ENCODE measurements around the gene OTX1. TPM values are rescaled to one million over a fixed set of nuclear protein-coding genes. Genes with fewer than 3 reads are reported as not detected.
"Not testable (repeated sequence)": the region's sequence is repeated elsewhere in the genome, so short reads cannot be mapped to it uniquely, and the experiment has no call there.

Gene OTX1
- polyA plus RNA-seq, 1 of the 3 experiments (the other 2 are of a cell fraction), result 0.20 TPM

DNA sequence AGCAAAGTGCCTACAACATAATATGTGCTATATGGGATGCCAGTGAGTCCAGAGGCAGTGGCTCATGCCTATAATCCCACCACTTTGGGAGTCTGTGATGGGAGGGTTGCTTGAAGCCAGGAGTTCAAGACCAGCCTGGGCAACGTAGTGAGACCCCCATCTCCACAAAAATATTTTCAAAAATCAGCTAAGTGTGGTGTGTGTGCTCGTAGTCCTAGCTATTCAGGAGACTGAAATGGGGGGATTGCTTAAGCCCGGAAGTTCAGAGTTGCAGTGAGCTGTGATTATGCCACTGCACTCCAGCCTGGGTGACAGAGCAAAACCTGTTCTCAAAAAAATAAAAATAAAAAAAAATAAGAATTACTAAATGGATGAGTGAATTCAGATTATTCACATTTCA lies 23.4 kb downstream of the OTX1 start:
- TF ChIP-seq RXRA (IDR thresholded peaks at IDR 0.05; ENCODE audit: borderline replicate concordance, low read depth), result no peak
- no peak for TF ChIP-seq TCF12 (IDR thresholded peaks at IDR 0.05)
- TF ChIP-seq MEF2A (IDR thresholded peaks at IDR 0.05; ENCODE audit: borderline replicate concordance, low read depth), result no peak
- no peak for TF ChIP-seq NRF1 (IDR thresholded peaks at IDR 0.05; ENCODE audit: low read depth, low read length)
- no peak for TF ChIP-seq PBX3 (IDR thresholded peaks at IDR 0.05)
- no peak for TF ChIP-seq SMC3 (IDR thresholded peaks at IDR 0.05; ENCODE audit: low read depth, low read length)
- no peak for TF ChIP-seq ZBTB33 (IDR thresholded peaks at IDR 0.05; ENCODE audit: borderline replicate concordance, low read depth)
- TF ChIP-seq MXI1 (IDR thresholded peaks at IDR 0.05; ENCODE audit: low read depth, low read length), result no peak
- TF ChIP-seq, protein P1, sequence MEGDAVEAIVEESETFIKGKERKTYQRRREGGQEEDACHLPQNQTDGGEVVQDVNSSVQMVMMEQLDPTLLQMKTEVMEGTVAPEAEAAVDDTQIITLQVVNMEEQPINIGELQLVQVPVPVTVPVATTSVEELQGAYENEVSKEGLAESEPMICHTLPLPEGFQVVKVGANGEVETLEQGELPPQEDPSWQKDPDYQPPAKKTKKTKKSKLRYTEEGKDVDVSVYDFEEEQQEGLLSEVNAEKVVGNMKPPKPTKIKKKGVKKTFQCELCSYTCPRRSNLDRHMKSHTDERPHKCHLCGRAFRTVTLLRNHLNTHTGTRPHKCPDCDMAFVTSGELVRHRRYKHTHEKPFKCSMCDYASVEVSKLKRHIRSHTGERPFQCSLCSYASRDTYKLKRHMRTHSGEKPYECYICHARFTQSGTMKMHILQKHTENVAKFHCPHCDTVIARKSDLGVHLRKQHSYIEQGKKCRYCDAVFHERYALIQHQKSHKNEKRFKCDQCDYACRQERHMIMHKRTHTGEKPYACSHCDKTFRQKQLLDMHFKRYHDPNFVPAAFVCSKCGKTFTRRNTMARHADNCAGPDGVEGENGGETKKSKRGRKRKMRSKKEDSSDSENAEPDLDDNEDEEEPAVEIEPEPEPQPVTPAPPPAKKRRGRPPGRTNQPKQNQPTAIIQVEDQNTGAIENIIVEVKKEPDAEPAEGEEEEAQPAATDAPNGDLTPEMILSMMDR (IDR thresholded peaks at IDR 0.05), result no peak
- no peak for TF ChIP-seq FOXM1 (IDR thresholded peaks at IDR 0.05; ENCODE audit: low read depth)
- no peak for TF ChIP-seq POLR2AphosphoS5 (IDR thresholded peaks at IDR 0.05; ENCODE audit: low read depth, low read length)
- Histone ChIP-seq H3K36me3 (replicated peaks in 1 of 2; ENCODE audit: control insufficient read depth in 1 of 2, insufficient read depth in 2 of 2, low read length in 1 of 2) (no peaks in the 10 kb centered on the region), H4K20me1 (ENCODE audit: insufficient read depth) (no peaks in the 10 kb centered on the region), H3K4me2 (no peak overlapping the region), H3K4me3 (ENCODE audit: low read depth in 2 of 2, low read length in 1 of 2) (no peak overlapping the region), H3K9me2 (no peaks in the 10 kb centered on the region), H2AFZ (ENCODE audit: low read depth) (no peak overlapping the region), H3K79me2 (ENCODE audit: insufficient read depth) (no peaks in the 10 kb centered on the region), H3K27me3 (ENCODE audit: insufficient read depth) (no peaks in the 10 kb centered on the region; the same call in 1 of the 2 replicates), H3K4me1 (ENCODE audit: control insufficient read depth in 1 of 2, insufficient read depth in 2 of 2, low read depth in 1 of 2, low read length in 1 of 2) (no peaks in the 10 kb centered on the region), H3K9me3 (no peaks in the 10 kb centered on the region), H3F3A (replicated peaks; ENCODE audit: insufficient read depth) (no peaks in the 10 kb centered on the region), H3K27ac (ENCODE audit: low read depth in 2 of 2, low read length in 1 of 2) (no peak overlapping the region), H3K9ac (no peak overlapping the region)
- DNase-seq, result no peak
- ChIA-PET POLR2A (no interaction called here), CTCF (no interaction called here)
- 30% methylated on average over 3 of the region's 3 CpGs for WGBS (ENCODE audit: low lambda C conversion rate)

DNA sequence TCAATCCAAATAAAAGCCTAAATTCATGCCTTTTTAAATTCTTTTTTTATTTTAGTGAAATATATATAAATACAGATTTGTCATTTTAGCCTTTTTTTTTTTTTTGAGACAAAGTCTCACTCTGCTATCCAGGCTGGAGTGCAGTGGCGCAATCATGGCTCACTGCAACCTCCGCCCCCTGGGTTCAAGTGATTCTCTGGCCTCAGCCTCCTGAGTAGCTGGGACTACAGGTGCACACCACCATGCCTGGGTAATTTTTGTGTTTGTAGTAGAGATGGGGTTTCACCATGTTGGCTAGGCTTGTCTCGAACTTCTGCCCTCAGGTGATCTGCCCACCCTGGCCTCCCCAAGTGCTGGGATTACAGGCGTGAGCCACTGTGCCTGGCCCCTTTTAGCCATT lies 23.8 kb downstream of the OTX1 start:
- CTCF ChIA-PET, result not testable (repeated sequence)

More for the DNA sequence above, 23.8 kb downstream of the OTX1 start:
- H3K9me3 ChIP-seq; H3K4me2 ChIP-seq; H3K4me1 ChIP-seq (ENCODE audit: control insufficient read depth in 1 of 2, insufficient read depth in 2 of 2, low read depth in 1 of 2, low read length in 1 of 2); H3K79me2 ChIP-seq (ENCODE audit: insufficient read depth); H3K36me3 ChIP-seq (replicated peaks in 1 of 2; ENCODE audit: control insufficient read depth in 1 of 2, insufficient read depth in 2 of 2, low read length in 1 of 2); H3K9me2 ChIP-seq; H3K4me3 ChIP-seq (ENCODE audit: low read depth in 2 of 2, low read length in 1 of 2); H2AFZ ChIP-seq (ENCODE audit: low read depth); H3K27ac ChIP-seq (ENCODE audit: low read depth in 2 of 2, low read length in 1 of 2); POLR2A ChIA-PET; H3F3A ChIP-seq (replicated peaks; ENCODE audit: insufficient read depth); H3K27me3 ChIP-seq (ENCODE audit: insufficient read depth); H4K20me1 ChIP-seq (ENCODE audit: insufficient read depth); H3K9ac ChIP-seq; DNase-seq: not testable (repeated sequence)
- WGBS (ENCODE audit: low lambda C conversion rate), result 49% methylated on average over 4 of the region's 4 CpGs
